IPS-15b (cell line): Measurements from ENCODE around the gene OR6B3.

Source experiments
- H3K27me3 ChIP-seq: one replicate; pipeline ENCODE4 v1.6.1; 2013; ENCODE audit warnings: low read length; ENCODE audit not compliant: control insufficient read depth, insufficient read depth
- H3K36me3 ChIP-seq: one replicate; pipeline ENCODE4 v1.6.1; 2013; ENCODE audit warnings: low read length; ENCODE audit not compliant: control insufficient read depth, insufficient read depth
- H3K4me1 ChIP-seq: one replicate; pipeline ENCODE4 v1.6.1; 2013; ENCODE audit warnings: mild to moderate bottlenecking, low read length; ENCODE audit not compliant: control insufficient read depth, insufficient read depth
- H3K4me3 ChIP-seq: one replicate; pipeline ENCODE4 v1.5.1; 2013; ENCODE audit warnings: low read depth, low read length
- H3K9ac ChIP-seq: one replicate; pipeline ENCODE4 v1.6.1; 2013; ENCODE audit warnings: low read depth, mild to moderate bottlenecking, low read length
- H3K9me3 ChIP-seq: one replicate; pipeline ENCODE4 v1.6.1; 2013; ENCODE audit warnings: mild to moderate bottlenecking, low read length; ENCODE audit not compliant: control insufficient read depth, insufficient read depth

The OR6B3 gene

GRCh38 chr2:240042740-240043139, 10.6 kb downstream of the OR6B3 start:
- no peaks in the 10 kb centered on the region for H3K36me3 ChIP-seq
- H3K9me3 ChIP-seq, result no peaks in the 10 kb centered on the region
- H3K4me1 ChIP-seq, result no peaks in the 10 kb centered on the region
- H3K4me3 ChIP-seq, result no peak overlapping the region
- H3K9ac ChIP-seq, result no peak overlapping the region
- peaks cover 4% of the 10 kb centered on the region for H3K27me3 ChIP-seq

GRCh38 chr2:240041363-240041762, 12.0 kb downstream of the OR6B3 start:
- no peak overlapping the region for H3K4me3 ChIP-seq
- no peaks in the 10 kb centered on the region for H3K9me3 ChIP-seq
- H3K4me1 ChIP-seq, result no peaks in the 10 kb centered on the region
- H3K36me3 ChIP-seq, result no peaks in the 10 kb centered on the region
- H3K9ac ChIP-seq, result no peak overlapping the region
- peaks cover 4% of the 10 kb centered on the region for H3K27me3 ChIP-seq

GRCh38 chr2:240037358-240037757, 16.0 kb downstream of the OR6B3 start:
- peaks cover 9% of the 10 kb centered on the region for H3K27me3 ChIP-seq

GRCh38 chr2:240033330-240033678, 20.0 kb downstream of the OR6B3 start:
- peaks cover 5% of the 10 kb centered on the region for H3K27me3 ChIP-seq

More at GRCh38 chr2:240037358-240037757, 16.0 kb downstream of the OR6B3 start:
- Histone ChIP-seq H3K9ac (no peak overlapping the region), H3K4me3 (no peak overlapping the region), H3K36me3 (no peaks in the 10 kb centered on the region), H3K4me1 (no peaks in the 10 kb centered on the region), H3K9me3 (no peaks in the 10 kb centered on the region)

GRCh38 chr2:240032406-240033329, 20.7 kb downstream of the OR6B3 start:
- Histone ChIP-seq H3K4me1 (no peaks in the 10 kb centered on the region), H3K9me3 (no peaks in the 10 kb centered on the region), H3K9ac (no peak overlapping the region), H3K27me3 (peaks cover 5% of the 10 kb centered on the region), H3K4me3 (no peak overlapping the region), H3K36me3 (no peaks in the 10 kb centered on the region)

More at GRCh38 chr2:240033330-240033678, 20.0 kb downstream of the OR6B3 start:
- Histone ChIP-seq H3K4me1 (no peaks in the 10 kb centered on the region), H3K4me3 (no peak overlapping the region), H3K36me3 (no peaks in the 10 kb centered on the region), H3K9ac (no peak overlapping the region), H3K9me3 (no peaks in the 10 kb centered on the region)

- Histone ChIP-seq H3K9me3 (no peaks in the 10 kb centered on the region), H3K36me3 (no peaks in the 10 kb centered on the region), H3K4me3 (no peak within 1 kb of the TSS), H3K4me1 (no peaks in the 10 kb centered on the region), H3K9ac (no peak within 1 kb of the TSS), H3K27me3 (peaks cover 8% of the 10 kb centered on the region)
These were observed 22.8 kb downstream of the OR6B3 start, which contains the start of gene OR6B2 for GRCh38 chr2:240030379-240031094. OR6B2 (minus strand) TSS chr2:240030429; CDS start chr2:240030429, 0 bp downstream.

GRCh38 chr2:240024766-240025165, 28.6 kb downstream of the OR6B3 start:
- Histone ChIP-seq H3K9ac (peak overlapping the region; percentile 57), H3K4me3 (peak overlapping the region; percentile 62), H3K4me1 (no peaks in the 10 kb centered on the region), H3K27me3 (peaks cover 3% of the 10 kb centered on the region), H3K9me3 (no peaks in the 10 kb centered on the region), H3K36me3 (peaks cover 5% of the 10 kb centered on the region)

- H3K9me3 ChIP-seq, result no peaks in the 10 kb centered on the region
- H3K36me3 ChIP-seq, result peaks cover 9% of the 10 kb centered on the region
- peak overlapping the region; percentile 62 for H3K4me3 ChIP-seq
- H3K4me1 ChIP-seq, result no peaks in the 10 kb centered on the region
- H3K27me3 ChIP-seq, result peaks cover 3% of the 10 kb centered on the region
- no peak overlapping the region for H3K9ac ChIP-seq
These were observed 29.5 kb downstream of the OR6B3 start for GRCh38 chr2:240023792-240024191.

- Histone ChIP-seq H3K27me3 (no peaks in the 10 kb centered on the region), H3K4me3 (no peak overlapping the region), H3K9me3 (no peaks in the 10 kb centered on the region), H3K4me1 (no peaks in the 10 kb centered on the region), H3K36me3 (peaks cover 26% of the 10 kb centered on the region), H3K9ac (no peak overlapping the region)
These were observed 31.7 kb downstream of the OR6B3 start for GRCh38 chr2:240021488-240022104.

GRCh38 chr2:240018071-240018750, 35.1 kb downstream of the OR6B3 start:
- no peak overlapping the region for H3K4me3 ChIP-seq
- H3K4me1 ChIP-seq, result no peaks in the 10 kb centered on the region
- H3K27me3 ChIP-seq, result no peaks in the 10 kb centered on the region
- no peak overlapping the region for H3K9ac ChIP-seq
- H3K9me3 ChIP-seq, result no peaks in the 10 kb centered on the region
- H3K36me3 ChIP-seq, result peaks cover 29% of the 10 kb centered on the region

GRCh38 chr2:240014327-240014726, 39.0 kb downstream of the OR6B3 start:
- no peak overlapping the region for H3K4me3 ChIP-seq
- H3K9me3 ChIP-seq, result no peaks in the 10 kb centered on the region
- no peaks in the 10 kb centered on the region for H3K4me1 ChIP-seq
- no peaks in the 10 kb centered on the region for H3K27me3 ChIP-seq
- no peak overlapping the region for H3K9ac ChIP-seq
- peaks cover 24% of the 10 kb centered on the region for H3K36me3 ChIP-seq
